A549 (cell line): ENCODE data around the gene RIPPLY3. TPM values are rescaled to one million over a fixed set of nuclear protein-coding genes. Genes with fewer than 3 reads are reported as not detected.

ENCODE experiments used
- polyA plus RNA-seq, 4 experiments: library from polyadenylated mRNA; depleted of rRNA in 3 of 4; stranded (reverse); fragments of >200 nt; fragmentation: RNase III in 1 of 4; extraction: RNeasy Plus Mini Kit Qiagen cat#74134 plus additional on column Dnase treatment in 1 of 4; gene quantifications; 2 replicates in 3 of 4; 3 replicates in 1 of 4; pipeline ENCODE4 v1.2.3, GENCODE V29; 2011 to 2017
- small RNA-seq, 6 experiments: library from RNA; depleted of rRNA; stranded (forward); fragments of <200 nt; gene quantifications; one replicate each; pipeline ENCODE3, GENCODE V24; 2012

The RIPPLY3 gene
- polyA plus RNA-seq, 2 of the 4 experiments (the other 2 are of a cell fraction) = 0.65 to 1.5 TPM

Small RNA genes lying within 50 kb of the gene (small RNA-seq; reads per million reads assigned to genes)
- gene RF00019 (0 reads per million in 6 experiments), gene RNU6-696P (0 to 0.26 (median 0) reads per million in 6 experiments)

Other genes starting within 250 kb of the RIPPLY3 start
- 23.1 and 24.3 TPM in 2 replicates for gene HLCS, start 40.0 kb upstream of the RIPPLY3 start, polyA plus RNA-seq (2011; rRNA removed)
- gene HLCS, start 40.0 kb upstream of the RIPPLY3 start, polyA plus RNA-seq (2017; fragmentation: RNase III; extraction: RNeasy Plus Mini Kit Qiagen cat#74134 plus additional on column Dnase treatment) = 7.6 to 9.0 TPM (median 8.4 TPM) in 3 replicates
- gene PIGP, start 66.4 kb downstream of the RIPPLY3 start, polyA plus RNA-seq (2011; rRNA removed) = 44.0 and 49.5 TPM in 2 replicates
- 14.8 to 18.9 TPM (median 15.9 TPM) in 3 replicates for gene PIGP, start 66.4 kb downstream of the RIPPLY3 start, polyA plus RNA-seq (2017; fragmentation: RNase III; extraction: RNeasy Plus Mini Kit Qiagen cat#74134 plus additional on column Dnase treatment)
- 56.1 and 62.2 TPM in 2 replicates for gene TTC3, start 66.6 kb downstream of the RIPPLY3 start, polyA plus RNA-seq (2011; rRNA removed)
- 34.0 to 36.3 TPM (median 34.2 TPM) in 3 replicates for gene TTC3, start 66.6 kb downstream of the RIPPLY3 start, polyA plus RNA-seq (2017; fragmentation: RNase III; extraction: RNeasy Plus Mini Kit Qiagen cat#74134 plus additional on column Dnase treatment)